ENCODE data around the gene CCDC158.
"Not testable (repeated sequence)": the region's sequence is repeated elsewhere in the genome, so short reads cannot be mapped to it uniquely, and the experiment has no call there.

The CCDC158 gene

GRCh38 chr4:76429636-76430035 is 8.7 kb upstream of the CCDC158 start:
- no peak for DNase-seq

GRCh38 chr4:76426272-76426671 is 5.3 kb upstream of the CCDC158 start:
- DNase-seq: no peak

- DNase-seq: not testable (repeated sequence)
Observed at GRCh38 chr4:76423159-76423558, 2.2 kb upstream of the CCDC158 start.

- no peak for DNase-seq
Observed at GRCh38 chr4:76420188-76420761, 666 bp downstream of the CCDC158 start.

GRCh38 chr4:76410636-76411035 is 10.3 kb downstream of the CCDC158 start:
- DNase-seq: no peak

GRCh38 chr4:76407440-76408119 is 13.4 kb downstream of the CCDC158 start:
- no peak for DNase-seq

GRCh38 chr4:76406081-76406480 is 14.9 kb downstream of the CCDC158 start:
- DNase-seq: no peak

- DNase-seq: no peak
Observed at GRCh38 chr4:76401654-76402053, 19.3 kb downstream of the CCDC158 start.

GRCh38 chr4:76388160-76388908 is 32.6 kb downstream of the CCDC158 start:
- no peak for DNase-seq

- DNase-seq: no peak
Observed at GRCh38 chr4:76386566-76387305, 34.2 kb downstream of the CCDC158 start.

GRCh38 chr4:76385974-76386373 is 35.0 kb downstream of the CCDC158 start:
- DNase-seq: no peak

GRCh38 chr4:76384052-76384451 is 36.9 kb downstream of the CCDC158 start:
- no peak for DNase-seq

- DNase-seq: no peak
Observed at GRCh38 chr4:76383001-76383400, 37.9 kb downstream of the CCDC158 start.

GRCh38 chr4:76381986-76382385 is 39.0 kb downstream of the CCDC158 start:
- DNase-seq: no peak

- DNase-seq: no peak
Observed at GRCh38 chr4:76380561-76380960, 40.4 kb downstream of the CCDC158 start.

GRCh38 chr4:76377911-76378310 is 43.0 kb downstream of the CCDC158 start:
- no peak for DNase-seq

- DNase-seq: no peak
Observed at GRCh38 chr4:76377481-76377901, 43.5 kb downstream of the CCDC158 start.

- DNase-seq: no peak
Observed at GRCh38 chr4:76376534-76376933, 44.4 kb downstream of the CCDC158 start.

GRCh38 chr4:76375703-76376102 is 45.2 kb downstream of the CCDC158 start:
- DNase-seq: no peak

GRCh38 chr4:76374798-76375197 is 46.1 kb downstream of the CCDC158 start:
- no peak for DNase-seq

- no peak for DNase-seq
Observed at GRCh38 chr4:76373919-76374552, 46.9 kb downstream of the CCDC158 start.

GRCh38 chr4:76366737-76367136 is 54.2 kb downstream of the CCDC158 start:
- no peak for DNase-seq

- no peak for DNase-seq
Observed at GRCh38 chr4:76365636-76366035, 55.3 kb downstream of the CCDC158 start.

Measured in NCI-H510A (cell line).